ENCODE measurements around the gene PHF20.
"Not testable (repeated sequence)": the region's sequence is repeated elsewhere in the genome, so short reads cannot be mapped to it uniquely, and the experiment has no call there.

PHF20 gene

DNA sequence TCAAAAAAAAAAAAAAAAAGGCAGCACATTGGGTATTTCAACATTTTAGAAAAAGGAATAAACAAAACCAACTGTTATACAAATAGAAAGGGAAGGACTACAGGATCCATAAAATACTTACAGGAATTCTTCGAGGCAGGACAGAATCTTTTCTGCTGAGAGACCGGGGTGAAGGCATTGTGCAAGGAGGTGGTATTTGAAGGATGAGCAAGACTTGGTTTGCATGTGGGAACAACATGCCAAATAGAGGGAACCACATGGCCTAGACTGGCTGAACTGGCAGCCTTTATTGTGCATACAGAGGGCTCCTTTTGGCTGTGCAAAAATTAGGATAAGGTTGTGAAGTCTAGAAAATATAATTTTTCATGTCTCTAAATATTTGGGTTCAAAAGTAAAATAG lies 119.6 kb downstream of the PHF20 start:
- no peak for DNase-seq

DNA sequence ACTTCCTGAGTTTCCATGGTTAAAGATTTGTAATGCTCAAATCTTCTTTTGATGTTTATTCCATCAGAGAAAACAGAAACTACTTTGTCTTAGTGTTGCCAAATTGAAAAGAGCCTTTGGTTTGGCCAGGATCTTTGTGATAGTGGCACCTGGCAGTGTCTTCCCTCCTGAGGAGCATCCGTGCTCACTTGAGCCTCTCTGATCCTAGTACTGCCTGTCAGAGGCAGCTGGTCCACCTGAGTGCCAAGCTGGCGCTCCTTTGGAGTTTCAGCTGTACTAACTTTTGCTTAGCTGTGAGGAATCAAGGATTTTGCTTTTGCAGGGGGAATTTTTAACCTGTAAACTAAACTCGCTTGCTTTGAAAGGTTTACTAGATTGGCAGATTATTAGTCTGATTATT lies 121.1 kb downstream of the PHF20 start:
- DNase-seq = no peak

DNA sequence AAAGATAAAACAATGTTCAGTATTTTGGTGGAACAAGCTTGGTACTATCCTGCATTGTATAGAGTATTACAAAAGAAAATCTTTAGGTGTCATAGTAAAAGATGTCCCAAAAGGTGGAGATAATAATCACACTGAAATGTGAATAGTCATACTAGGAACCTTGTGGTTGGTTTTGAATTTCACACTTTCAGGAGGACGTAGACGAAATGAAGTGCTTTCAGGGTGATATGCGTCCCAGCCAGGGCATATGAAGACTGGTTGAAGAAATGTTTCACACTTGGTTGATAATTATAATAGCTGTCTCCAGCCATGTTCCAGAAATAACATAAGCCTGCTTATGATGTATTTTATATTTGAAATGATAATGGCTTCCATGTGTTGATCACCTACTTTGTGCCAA lies 122.1 kb downstream of the PHF20 start:
- no peak for DNase-seq

DNA sequence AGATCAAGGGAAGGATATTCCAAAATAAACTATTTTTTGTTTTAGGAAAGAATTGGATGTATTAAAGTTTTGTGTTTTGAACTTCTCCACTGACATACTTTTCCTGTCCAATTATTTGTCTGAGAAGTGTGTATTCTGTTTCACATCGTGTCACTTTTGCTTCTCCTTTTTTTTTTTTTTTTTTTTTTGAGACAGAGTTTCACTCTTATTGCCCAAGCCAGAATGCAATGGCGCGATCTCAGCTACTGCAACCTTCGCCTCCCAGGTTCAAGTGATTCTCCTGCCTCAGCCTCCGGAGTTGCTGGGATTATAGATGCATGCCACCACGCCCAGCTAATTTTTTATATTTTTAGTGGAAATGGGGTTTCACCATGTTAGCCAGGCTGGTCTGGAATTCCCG lies 123.7 kb downstream of the PHF20 start:
- DNase-seq = not testable (repeated sequence)

DNA sequence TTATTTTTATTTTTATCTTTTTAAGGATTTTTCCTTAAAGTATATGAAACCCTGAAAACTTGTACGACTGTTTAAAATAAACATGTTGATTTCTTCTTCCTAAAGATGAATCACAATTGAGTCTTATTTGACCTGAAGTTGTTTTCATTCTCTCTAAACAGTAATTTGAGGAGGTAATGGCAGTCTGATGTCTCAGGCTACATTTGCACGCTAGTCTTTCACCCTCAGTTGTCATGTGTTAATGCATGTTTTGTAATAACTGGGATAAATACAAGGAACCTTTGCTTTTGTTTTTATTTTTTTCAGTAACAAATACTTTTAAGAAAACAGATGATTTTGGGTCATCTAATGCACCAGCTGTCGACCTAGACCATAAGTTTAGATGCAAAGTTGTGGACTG lies 127.2 kb downstream of the PHF20 start:
- DNase-seq = no peak

DNA sequence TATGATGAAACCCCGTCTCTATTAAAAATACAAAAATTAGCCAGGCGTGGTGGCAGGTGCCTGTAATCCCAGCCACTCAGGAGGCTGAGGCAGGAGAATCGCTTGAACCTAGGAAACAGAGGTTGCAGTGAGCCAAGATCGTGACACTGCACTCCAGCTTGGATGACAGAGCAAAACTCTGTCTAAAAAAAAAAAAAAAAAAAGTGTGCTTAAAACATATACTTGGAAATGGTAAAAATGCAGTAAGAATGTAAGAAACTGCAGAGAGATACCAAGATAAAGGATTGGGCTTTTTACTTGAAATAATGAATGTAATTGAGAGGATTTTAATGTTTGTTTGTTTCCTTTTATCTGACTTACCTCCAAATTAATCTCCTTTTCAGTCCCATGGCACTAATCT lies 129.4 kb downstream of the PHF20 start:
- not testable (repeated sequence) for DNase-seq

DNA sequence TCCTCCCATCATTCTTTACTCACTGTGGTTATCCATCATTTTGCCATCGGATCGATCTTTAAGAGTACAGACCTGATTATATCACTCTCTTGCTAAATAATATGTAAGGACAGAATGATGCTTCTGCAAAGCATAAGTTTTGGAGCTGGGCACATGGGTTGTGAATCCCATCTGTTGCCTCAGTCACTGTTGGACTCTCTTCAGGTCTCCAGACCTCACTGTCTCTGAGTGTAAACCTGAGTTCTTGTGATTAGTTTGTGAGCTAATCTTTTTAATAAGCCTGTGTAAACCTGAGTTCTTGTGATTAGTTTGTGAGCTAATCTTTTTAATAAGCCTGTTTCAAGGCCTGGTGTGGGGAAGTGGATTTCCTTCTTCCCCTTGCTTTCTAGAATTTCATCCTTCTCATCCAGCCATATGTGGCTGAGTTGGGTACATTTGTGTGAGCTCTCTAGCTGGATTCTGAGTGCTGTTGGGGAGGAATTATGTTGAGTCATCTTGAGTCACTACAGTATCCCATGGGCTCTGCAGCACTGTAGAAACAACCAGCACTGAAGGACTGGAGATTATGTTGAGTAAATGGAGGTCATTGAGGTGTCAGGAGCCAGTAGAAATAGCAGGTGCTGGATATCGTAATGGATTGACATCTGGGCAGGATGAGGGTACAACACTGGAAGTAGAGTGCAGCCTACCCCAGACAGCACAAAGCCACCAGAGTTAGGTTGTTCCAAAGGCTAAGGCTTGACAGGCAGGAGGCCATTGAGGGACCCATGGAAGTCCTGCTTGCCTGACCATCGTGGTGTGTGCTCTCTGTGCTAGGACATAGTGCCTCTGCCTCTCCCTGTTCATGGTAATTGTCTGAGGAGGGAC lies 130.1 kb downstream of the PHF20 start:
- DNase-seq = no peak

DNA sequence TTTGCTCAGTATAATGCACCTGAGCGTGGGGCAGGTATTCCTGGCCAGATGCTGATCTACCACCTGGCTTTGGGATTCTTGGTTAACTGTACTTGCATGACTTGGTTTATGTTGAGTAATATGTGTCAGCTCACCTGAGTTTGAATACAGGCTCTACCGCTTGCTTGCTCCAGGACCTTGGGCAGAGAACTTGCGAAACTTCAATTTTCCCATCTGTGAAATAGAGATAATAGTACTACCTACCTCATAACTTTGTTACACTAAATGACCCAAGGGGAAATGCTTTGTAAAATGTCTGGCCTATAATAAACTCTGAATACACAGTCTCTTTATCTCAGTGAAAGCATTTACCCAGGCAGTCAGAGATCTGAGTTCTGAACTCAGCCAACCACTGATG lies 130.7 kb downstream of the PHF20 start:
- DNase-seq = no peak

DNA sequence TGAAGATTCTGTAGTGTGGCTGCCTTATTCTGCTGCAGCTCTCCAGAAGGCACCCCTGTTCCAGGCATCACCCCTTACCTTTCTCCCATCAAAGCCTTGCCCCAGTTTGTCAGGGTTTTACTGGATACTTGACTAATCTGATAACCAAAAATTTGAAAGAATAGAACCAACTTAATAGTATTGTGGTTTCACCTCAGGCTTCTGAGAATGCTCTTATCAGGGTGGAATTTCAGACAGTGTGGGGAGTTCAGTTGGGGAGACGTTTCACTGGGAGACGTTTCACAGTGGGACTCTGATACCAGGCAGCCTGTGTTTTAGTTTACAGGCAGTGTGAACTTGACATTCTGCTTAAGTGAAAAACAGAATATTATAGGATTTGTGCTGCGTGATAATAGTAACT lies 132.0 kb downstream of the PHF20 start:
- no peak for DNase-seq

DNA sequence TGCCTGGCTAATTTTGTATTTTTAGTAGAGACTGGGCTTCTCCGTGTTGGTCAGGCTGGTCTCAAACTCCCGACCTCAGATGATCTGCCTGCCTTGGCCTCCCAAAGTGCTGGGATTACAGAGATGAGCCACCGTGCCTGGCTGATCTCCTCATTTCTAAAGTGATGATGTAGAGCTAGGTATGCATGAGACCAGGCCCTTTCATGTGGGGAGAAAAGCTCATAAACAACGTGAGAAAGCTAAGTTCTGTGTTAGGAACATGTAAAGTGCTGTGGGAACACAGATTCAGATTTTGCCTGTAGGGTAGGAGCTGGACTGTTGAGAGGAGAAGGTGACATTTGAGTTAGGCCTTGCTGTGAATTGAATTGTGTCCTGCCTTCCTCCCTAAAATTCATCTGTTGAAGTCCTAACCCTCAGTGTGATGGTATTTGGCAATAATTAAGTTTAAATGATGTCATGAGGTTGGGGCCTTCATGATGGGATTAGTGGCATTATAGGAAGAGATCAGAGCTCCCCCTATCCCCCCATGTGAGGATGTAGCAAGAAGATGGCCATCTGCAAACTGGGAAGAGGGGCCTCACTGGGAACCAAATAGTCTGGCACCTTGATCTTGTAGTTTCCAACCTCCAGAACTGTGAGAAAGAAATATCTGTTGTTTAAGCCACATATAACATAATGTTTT lies 133.3 kb downstream of the PHF20 start:
- DNase-seq = no peak

DNA sequence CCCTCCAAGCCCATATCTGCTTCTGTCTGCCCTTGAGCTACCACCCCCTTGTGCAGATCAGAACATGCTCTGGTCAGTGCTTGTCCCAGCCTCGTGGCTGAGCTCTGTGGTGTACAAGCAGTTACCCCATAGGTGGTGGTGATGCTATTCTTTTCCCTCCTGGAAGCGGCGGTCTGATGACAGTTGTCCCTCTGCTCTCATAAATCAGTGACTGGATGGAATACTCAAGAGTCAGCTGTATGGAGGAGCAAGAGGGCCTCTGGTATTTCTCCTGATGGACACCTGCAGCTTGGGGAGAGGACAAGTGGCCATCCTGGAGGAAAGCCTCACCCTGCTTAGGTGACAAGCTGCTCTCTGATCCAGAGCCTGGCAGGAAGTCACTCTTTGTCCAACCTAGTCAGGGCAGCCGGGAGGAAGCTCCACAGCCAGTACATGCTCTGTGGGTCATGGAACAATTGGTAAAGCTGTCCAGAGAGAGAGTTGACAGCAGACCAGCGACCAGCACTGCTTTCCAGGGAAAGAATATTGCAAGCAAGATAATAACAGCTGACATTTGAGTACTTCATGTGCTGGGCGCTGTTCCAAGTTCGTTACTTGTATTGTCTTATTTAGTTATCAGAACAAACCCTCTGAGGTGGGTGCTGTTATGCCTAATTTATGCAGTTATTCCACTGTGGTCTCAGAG lies 135.3 kb downstream of the PHF20 start:
- DNase-seq = no peak

DNA sequence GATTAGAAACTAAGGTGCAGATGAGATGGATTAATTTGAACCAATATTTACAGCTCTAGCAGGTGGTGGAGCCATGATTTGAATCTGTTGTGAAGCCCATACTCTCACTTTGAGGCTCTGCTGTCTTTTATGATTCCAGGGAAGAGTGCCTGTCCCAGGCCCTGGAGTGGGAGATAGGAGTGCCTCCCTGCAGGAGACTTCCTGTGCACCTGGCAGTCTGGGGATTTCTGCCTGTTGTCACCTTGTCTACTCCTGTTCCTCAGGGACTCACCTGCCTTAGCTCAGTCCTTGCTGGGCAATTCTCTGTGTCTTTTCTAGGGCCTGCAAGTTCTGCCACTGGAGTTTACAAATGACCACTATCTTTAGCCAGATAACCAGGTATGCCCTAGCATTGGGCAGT lies 136.2 kb downstream of the PHF20 start:
- no peak for DNase-seq

DNA sequence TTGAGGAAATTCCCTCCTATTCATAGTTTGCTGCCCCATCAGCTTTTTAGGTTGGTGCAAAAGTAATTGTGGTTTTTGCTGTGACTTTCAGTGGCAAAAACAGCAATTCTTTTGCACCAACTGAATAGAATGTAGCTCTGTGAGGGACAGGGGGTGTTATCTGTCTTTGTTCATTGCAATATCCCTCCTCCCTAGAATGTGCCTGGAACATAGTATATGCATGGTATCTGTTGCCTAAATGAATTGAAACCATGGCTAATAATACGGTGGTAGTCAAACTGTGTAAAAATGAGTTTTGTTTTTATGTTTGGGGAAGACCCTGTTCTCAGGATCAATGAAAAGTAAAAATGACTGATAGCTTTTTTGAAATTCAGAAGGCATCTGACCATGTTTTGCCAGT lies 137.4 kb downstream of the PHF20 start:
- DNase-seq = no peak

DNA sequence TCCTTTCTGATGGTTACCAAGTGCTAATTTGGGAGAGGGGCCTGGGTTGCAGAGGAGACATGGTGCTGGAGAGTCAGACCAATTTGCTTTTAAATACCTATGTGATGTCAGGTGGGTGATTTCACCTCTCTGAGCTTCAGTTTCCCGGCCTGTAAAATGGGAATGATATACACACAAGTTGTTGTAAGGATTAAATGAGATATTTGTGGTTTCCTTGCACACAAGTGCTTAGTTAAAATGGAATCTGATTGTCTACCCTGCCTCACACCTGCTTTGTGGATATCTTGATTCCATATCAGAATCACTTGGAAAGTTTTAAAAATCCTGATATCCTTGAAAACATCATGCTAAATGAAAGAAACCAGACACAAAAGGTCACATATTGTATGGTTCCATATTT lies 138.0 kb downstream of the PHF20 start:
- no peak for DNase-seq

DNA sequence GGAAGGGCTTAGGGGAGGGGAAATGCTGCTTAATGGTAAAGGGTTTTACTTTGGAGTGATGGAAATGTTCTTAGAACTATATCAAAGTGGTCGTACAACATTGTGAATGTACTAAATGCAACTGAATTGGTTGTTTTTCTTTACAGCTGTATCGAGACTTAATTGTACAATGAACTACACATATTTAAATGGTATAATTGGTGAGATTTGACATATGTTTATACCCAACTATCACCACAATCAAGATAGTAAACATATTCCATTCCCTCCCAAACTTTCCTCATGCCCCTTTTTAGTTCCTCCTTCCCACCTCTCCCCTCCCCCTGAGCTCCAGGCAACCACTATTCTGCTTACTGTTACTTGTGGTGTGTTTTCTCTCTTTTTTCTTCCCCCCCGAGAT lies 138.4 kb downstream of the PHF20 start:
- DNase-seq = no peak

DNA sequence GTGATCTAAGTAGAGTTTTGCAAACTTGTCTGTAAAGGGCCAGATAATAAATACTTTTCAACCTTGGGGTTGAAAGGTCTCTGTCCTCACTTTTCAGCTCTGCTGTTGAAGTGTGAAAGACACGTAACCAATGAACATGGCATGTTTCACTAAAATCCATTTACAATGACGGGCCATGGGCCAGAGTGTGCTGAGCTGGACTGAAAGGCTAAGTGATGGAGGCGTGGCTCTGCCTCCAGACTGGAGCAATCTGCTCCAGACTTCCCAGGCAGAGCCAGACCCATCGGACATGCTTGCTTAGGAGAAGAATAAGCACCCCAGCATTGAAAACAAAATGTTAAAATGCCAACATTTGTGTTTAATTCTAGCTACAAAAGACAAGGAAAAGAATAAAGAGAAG lies 141.1 kb downstream of the PHF20 start:
- no peak for DNase-seq

DNA sequence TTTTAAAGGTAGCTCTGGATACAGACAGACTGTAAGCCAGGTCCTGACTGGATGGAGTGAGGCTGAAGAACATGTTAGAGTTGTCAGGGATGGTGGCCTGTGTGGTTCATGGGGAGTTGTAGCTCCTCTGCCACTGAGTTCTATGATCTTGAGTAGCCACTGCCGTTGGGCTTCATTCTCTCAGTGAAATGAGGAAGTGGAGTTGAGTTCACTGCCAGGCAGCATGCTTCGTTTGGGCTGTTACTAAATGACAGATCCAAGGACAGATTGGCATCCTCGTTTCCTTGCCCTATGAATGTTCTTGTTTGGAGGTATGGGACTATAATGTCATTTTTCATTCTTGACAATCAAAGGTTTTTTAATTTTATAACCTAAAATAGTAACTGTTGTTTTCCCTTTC lies 145.3 kb downstream of the PHF20 start:
- DNase-seq = no peak

DNA sequence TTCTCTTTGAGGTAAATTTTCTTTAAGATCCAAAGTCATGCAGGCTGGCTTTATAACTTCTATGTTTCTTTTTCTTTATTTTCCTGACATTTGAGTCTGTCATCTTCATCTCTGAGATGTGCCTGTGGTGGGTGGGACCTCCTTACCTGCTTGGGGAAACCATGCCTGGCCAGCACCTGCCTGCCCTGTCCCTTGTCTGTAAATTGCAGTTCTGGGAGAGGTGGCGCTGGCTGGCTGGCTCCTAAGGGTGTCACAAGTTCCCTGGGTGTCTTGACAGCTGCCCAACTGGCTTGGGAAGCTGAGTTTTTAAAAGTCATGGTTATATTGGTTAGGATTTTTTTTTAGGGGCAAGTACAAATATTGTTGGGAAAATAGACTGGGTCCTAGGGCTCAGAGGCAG lies 146.2 kb downstream of the PHF20 start:
- no peak for DNase-seq

DNA sequence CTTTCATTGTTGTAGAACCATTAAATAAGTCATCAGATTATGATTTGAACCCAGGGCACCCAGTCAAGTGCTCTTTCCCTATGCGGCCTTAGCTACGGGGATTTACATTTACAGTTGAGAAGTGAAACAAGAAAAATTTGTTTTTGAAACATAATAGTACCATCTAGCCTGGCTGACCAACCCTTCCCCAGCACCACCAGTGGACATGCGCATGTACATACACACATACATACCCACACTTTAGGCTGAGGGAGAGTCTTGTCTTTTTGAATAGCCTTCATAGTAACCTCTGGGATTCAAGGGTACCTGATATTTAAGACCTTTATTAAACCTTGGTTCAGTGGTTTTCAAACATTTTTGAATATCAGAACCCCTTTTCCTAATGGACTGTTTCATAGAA lies 148.7 kb downstream of the PHF20 start:
- DNase-seq = no peak

DNA sequence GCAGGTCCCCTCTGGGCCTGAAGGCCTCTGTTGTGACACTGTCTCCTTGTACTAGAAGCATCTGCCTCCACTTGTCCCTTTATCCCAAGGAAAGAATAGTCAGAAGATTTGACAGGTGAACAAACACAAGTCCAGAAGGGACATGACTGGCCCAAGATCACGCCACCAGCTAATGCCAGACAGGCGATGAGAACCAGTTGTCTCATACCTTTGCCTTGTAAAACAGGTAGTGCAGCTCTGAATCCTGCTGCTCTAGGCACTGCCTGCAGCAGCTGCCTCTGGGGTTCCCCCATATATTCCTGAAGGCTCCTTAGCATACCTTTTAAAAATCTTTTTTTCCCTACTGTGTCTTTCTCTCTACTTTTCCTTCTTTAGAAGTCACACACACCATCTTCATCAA lies 157.5 kb downstream of the PHF20 start:
- no peak for DNase-seq

DNA sequence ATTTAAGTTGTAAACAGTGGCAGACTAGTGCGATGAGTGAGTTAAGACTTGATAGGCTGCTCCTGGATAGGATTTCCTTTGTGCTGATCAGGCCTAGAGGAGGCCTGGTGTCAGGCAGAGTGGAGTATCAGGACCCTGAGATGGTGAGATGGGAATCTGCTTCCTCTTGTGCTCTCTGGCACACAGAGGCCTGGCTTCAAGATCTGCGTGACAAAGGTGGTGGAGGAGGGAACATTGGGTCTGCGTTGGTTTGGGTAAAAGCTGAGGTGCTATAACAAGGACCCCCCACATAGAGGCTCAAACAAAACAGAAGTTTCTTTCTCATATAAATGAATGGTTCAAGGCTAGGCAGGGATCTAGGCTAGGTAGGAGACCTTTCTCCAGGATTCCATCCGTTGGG lies 162.2 kb downstream of the PHF20 start:
- no peak for DNase-seq

DNA sequence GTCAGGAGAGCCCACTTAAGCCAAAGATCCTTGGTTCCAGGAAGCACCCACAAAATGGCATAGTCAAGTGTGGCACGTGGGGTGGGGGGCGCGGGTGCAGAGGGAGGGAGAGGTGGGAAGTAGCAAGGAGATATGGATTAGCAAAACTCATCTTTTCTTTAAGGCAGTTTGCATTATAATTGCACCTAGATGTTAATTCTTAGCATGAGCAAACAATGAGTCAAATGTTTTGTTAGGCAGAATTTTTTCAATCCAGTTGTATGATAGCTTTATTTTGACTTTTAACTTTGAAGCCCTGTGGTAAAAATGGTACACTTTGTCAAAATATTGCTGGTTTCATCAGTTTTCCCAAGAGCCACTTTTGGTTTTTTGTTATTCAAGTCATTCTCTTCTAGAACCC lies 167.4 kb downstream of the PHF20 start:
- no peak for DNase-seq

DNA sequence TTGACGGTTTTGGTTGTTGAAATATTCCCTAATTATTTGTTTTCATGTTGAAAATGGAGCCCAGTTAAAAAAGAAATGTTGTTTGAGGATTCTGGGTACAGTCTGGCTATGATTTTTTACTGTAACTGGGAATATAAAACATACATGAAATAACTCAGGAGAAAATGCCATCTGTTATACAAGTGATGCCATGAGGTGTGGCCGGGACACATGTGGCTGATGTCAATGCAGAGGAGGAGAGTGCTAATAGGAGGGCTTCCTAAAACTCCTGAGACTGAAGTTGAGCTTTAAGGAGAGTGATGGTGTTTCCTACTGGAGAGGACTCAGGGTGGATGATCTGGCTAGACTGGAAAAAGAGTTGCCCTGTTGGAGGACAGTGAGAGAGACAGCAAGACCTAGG lies 169.8 kb downstream of the PHF20 start:
- DNase-seq = no peak

DNA sequence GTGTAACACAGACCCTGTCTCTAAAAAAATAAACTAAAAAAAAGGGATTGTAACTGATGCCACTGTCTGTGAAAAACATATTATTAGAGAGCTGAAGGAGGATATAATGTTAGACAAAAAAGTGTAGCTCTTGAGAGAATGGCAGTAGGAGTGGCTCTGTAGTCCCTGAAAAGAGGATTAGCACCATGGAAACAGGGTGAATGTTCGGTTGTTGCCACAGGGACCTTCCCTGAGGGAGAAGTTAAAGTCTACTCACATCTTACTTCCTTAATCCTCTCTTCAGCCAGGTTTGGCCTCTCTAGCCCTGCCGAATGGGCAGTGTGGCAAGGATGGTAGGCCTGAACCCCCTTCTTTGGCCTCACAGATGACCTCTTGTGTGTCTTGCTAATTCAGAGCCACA lies 170.4 kb downstream of the PHF20 start:
- DNase-seq = no peak
